ENCODE results near the gene FBXO28.
A peak's percentile ranks its signal among the peaks of the same experiment; 100 is the strongest.

FBXO28 gene

DNA sequence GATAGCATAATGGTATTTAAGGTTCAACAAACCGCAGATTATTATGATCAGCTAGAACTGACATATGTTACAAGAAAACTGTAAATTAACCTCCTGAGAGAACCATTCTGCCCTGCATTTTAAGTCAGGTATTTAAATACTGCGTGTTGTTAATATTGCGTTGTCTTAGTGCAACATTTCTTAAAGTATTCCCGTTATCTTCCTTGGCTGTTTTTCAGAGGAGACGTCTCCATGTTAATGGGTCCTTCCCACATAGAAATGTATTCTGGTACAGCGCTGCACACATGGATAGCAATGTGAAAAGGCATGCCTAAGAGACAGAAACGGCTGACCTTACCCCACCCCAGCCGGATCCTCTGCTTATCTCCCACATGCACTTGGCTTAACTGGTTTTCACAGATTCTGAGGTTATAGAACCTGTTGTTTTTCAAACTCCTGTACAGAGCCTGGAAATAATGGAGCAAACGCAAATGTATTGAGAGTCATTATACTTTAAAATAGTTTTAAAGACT lies 46.3 kb downstream of the FBXO28 start:
- no peak for DNase-seq

DNA sequence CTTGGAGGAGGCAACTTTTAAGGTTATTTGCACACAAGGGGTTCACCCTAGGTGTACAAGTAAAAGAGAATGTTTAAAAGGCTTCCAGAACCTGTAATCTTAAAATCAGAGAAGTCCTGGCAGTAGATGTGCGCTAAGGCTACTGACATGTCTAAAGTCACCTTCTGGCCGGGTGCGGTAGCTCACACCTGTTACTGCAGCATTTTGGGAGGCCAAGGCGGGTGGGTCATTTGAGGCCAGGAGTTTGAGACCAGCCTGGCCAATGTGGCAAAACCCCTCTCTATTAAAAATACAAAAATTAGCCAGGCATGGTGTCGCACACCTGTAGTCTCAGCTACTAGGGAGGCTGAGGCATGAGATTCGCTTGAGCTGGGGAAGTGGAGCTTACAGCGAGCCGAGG lies 48.9 kb downstream of the FBXO28 start:
- DNase-seq: no peak

DNA sequence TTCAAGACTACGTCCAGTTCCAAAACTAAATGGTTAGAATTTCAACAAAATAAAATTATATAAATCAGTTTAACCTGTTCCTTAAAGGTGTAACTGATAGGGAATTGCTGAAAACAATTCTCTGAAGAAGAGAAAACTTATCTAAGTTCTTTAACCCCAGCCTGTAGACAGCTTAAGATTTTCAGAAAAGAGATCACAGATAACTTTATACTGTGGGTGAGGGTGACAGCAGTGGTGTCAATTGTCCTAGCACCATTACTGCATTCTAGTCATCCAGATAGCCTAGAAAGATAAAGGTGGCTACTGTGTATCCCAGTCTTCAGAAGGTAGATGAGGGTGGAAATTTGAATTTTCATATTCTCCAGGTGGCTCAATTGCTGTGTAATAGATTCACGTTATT lies 49.4 kb downstream of the FBXO28 start:
- no peak for DNase-seq

DNA sequence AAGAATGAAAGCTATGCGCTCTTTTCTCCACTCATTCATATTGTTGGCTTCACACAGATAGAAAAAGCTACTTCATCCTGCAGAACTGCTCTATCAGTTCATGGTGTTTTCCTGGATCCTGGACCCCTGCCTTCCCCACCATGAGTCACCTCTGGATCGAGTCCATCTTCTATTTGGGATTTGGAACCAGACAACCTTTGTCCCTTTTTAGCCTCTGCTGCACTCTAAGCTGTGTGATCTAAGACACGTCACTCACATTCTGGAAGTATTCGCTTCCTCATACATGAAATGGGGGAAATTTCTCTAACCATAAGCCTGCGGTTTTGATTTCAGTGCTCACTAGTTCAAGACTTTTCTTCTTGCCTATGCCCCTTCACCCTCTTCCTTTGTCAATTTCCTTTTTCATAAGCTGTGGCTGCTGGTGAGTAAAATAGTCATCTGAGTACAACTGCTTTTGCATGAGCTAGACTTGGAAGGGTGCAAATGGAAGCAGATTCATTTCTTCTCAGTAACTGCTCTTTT lies 55.0 kb downstream of the FBXO28 start:
- DNase-seq: peak; percentile 26

DNA sequence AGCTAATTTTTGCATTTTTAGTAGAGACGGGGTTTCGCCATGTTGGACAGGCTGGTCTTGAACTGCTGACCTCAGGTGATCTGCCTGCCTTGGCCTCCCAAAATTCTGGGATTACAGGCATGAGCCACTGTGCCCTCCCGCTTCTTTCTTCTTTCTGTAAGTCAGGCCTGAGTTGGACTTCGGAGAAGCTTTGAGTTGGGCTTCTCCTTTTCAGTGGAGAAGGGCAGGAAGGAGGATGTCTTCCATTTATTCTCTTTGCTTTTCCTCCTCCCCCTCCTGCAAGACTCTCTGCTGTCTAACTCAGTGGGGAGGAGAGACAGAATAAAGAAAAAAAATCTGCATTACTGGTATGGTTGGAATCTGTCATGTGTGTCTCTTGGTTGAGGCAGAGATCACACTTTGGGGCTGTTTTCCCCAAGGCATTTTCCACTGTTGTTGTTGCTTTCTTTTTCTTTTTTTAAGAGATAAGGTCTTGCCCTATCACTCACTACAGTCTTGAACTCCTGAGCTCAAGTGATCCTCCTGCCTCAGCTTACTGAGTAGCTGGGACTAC lies 55.9 kb downstream of the FBXO28 start:
- no peak for DNase-seq

DNA sequence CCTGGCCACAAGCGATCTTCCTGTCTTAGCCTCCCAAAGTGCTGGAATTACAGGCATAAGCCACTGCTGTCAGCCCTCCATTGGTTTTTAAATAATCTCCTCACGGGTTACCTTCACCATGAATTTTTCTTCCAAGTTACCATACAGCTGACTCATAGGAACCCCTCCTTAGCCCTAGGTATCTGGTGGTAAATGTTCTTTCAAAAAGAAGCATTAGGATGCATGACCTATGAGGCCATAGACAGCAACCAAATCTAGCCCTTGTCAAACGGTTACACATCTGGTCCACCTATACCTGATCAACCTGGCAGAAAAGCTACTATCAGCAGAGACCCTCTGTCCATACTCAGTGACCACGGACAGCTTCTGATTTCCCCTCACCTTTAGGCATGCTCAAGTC lies 56.4 kb downstream of the FBXO28 start:
- no peak for DNase-seq

DNA sequence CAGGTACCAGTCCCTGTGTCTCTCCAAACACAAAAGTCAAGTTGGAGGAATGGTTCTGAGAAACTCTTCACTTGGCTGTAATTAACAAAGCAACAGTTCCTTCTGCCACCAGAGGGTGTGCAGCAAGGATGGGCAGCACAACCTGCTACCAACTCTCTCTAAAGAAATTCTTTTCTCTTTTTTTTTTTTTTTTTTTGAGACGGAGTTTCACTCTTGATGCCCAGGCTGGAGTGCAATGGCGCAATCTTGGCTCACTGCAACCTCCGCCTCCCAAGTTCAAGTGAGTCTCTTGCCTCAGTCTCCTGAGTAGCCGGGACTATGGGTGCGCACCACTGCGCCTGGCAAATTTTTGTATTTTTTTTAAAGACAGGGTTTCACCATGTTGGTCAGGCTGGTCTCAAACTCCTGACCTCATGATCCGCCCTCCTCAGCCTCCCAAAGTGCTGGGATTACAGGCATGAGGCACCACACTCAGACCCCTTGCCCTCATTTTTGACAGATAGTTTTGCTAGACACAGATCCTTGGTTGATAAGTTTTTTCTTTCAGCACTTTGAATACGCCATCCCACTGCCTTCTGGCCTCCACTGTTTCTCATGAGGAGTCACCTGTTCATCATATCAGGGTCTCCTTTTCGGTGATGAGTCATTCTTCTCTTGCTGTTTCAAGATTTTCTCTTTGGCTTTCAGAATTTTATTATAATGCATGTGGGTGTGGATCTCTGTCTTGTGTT lies 57.0 kb downstream of the FBXO28 start:
- peak; percentile 52 for DNase-seq

DNA sequence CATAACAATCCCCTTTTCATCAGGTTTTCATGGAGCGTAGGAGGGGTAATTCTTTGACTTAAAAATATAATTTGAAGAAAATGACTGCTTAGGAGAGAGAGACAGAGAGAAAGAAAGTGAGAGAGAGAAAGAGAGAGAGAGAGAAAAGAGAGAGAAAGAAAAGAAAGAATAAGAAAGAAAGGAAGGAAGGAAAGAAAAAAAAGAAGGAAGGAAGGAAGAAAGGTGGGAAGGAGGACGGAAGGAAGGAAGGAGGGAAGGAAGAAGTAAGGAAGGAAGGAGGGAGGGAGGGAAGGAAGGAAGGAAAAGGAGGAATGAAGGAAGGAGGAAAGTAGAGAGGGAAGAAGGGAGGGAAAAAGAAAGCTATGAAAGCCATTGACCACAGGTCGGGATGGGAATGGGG lies 58.3 kb downstream of the FBXO28 start:
- DNase-seq: no peak

DNA sequence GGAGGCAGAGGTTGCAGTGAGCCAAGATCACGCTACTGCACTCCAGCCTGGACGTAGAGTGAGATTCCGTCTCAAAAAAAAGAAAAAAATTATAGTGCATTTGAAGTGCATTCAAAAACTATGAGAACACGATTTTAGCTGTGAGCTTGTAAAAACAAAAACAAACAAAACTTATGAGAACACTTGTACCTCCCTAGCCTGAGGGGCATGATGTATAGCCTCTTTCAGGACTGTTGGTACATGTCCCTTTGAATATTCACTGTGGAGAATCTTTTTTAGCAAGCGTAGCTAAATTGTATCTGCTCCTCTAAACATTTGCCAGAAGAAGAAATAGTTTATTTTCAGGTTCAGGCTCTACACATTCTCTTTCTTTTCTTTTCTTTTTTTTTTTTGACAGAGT lies 59.6 kb downstream of the FBXO28 start:
- DNase-seq: no peak

DNA sequence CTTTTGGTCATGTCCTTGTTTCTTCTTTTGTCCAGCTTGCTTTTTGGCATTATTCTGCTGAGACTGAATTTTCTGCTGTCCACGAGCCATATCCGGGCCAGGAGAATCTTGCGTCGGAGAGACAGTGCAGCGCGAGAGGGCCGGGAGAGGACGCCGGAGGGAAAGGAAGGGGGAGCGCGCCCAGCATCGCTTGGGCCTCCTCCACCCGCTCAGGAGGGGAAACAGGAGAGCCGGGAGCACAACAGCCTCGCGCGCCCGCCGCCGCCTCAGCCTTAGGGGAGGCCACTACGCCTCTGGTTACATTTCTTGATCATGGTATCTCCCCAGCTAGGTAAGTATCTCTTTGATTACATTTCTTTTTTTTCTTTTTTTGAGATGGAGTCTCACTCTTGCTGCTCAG lies 61.7 kb downstream of the FBXO28 start:
- DNase-seq: peak; percentile 18

DNA sequence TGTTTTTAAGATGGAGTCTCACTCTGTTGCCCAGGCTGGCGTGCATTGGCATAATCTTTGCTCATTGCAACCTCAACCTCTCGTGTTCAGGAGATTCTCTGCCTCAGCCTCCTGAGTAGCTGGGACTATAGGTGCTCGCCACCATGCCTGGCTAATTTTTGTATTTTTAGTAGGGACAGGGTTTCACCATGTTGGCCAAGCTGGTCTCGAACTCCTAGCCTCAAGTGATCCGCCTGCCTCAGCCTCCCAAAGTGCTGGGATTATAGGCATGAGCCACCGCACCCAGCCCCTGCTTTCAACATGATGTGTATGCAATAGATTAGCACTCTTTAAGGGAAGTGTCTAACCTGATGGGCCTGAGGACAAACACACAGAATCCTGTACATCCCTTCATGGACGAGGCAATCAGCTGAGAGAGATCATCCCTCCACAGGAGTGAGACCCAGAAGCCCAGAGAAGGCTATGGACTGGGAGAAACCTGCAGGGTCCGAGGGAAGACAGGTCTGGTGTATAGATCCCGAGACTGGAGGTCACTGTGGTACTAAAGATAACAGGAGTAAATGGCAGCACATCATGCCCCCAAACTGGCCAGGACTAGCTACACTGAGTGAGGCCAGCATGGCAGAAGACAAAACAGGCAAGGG lies 63.6 kb downstream of the FBXO28 start:
- DNase-seq: no peak

DNA sequence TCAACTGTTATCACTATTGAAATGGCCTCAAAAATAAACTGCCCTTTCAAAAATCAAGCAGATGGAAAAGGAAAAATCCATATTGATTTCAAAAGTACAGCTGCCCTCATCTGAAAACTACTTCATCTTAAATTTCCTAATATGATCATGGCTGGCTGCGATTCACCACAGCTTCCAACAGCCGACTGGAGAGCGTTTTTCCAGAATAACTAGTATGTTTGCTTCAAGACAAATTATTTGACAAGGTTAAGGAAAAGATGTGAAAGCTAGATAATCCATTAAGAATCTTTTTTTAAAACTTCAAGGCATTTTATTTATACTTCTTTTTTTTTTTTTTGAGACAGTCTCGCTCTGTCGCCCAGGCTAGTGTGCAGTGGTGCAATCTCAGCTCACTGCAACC lies 65.0 kb downstream of the FBXO28 start:
- no peak for DNase-seq

DNA sequence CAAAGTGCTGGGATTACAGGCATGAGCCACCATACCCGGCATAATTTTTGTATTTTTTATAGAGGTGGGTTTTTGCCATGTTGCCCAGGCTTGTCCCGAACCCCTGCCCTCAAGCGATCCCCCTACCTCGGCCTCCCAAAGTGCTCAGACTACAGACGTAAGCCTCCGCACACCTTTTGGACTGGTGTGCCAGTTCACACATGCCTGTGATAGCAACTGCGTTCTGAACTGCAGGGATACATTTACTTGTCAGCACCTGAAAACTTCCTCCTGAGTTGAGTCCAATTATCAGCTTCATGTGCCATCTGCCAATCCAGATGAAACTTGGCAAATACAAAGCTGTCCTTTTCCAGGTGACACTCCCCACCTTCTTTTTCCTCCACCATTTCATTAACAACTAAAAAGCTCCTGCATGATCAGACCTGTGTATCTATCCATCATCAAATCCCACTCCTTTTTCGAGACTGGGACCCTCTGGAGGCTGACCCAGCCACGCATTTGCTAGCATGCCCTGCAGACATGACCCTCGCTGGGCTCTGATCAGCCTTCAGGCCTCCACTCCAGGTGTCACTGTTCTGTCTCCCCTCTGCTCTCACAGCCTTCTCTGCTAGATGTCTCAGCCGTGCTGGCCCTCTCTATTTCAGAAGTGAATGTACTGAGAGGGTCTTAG lies 67.0 kb downstream of the FBXO28 start:
- no peak for DNase-seq

DNA sequence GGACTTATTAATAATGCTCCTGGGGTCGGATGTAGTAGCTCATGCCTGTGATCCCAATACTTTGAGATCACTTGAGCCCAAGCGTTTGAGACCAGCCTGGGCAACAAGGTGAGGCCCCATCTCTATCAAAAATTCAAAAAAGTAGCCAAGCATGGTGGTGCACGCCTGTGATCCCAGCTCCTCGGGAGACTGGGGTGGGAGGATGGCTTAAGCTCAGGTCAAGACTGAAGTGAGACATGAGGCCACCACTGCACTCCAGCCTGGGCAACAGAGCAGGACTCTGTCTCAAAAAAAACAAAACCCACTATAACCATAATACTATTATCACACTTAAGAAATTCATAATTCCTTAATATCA lies 67.5 kb downstream of the FBXO28 start:
- no peak for DNase-seq

DNA sequence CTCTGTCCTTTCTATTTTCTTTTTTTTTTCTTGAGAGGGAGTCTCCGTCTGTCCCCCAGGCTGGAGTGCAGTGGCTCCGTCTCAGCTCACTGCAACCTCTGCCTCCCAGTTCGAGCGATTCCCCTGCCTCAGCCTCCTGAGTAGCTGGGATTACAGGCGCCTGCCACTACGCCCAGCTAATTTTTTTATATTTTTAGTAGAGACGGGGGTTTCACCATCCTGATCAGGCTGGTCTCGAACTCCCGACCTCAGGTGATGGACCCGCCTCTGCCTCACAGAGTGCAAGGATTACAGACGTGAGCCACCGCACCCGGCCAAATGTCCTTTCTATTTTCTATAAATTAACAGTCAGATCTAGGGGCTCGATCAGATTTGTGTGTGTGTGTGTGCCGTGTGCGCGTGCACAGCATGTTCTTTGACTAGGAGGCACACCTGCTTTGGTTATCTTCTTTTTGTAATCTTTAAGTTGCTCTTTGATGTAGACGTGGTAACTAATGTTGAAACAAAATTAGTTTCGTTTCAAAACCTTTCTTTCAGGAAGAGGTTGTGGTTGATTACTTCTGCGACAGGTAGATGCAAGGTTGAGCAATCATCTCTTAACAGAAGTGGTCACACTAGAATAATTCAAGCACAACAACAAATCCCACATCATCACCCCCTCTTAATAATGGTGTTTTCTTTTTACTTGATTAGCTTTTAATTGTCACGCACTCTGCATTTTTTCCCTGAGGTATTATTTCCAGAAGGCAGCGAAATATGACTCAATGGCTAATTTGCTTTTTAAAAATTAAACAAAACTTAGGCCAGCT lies 68.3 kb downstream of the FBXO28 start:
- peak; percentile 63 for DNase-seq

DNA sequence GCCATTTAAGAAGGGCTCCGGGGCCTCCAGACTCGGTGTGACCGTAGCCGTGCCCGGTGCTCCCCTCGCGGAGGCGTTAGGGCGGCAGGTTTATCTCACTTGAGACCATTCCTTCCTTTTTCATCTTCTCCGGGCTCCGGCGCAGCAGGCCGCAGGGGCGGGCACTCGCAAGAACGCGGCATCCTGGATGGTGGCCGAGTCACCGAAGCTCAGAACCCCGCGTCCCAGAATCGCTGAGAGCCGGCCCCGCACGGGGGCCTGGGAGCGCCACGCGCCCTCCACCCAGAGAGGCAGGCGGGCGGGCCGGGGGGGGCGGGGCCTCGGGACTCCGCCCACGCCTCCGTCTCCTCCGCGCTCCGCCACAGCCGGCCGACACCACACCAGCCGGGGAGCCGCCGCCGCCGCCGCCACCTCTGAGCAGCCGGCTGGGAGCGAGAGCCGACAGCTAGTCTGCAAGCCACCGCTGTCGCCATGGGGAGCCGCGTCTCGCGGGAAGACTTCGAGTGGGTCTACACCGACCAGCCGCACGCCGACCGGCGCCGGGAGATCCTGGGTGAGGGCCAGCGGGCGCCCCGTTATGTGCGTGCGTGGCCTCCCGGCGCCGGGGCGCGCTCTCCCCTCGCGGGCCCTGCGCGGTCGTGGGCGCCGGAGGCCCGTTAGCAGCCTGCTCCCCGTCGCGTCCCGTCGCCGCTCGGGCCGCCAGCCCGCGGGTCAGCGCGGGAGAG lies 69.1 kb downstream of the FBXO28 start, which contains the start of gene DEGS1:
TSS of gene DEGS1 (plus strand) at position 375 of the 725 bp plus-strand sequence. CDS start at position 472, 97 bp downstream.
- peak; percentile 89 for DNase-seq

DNA sequence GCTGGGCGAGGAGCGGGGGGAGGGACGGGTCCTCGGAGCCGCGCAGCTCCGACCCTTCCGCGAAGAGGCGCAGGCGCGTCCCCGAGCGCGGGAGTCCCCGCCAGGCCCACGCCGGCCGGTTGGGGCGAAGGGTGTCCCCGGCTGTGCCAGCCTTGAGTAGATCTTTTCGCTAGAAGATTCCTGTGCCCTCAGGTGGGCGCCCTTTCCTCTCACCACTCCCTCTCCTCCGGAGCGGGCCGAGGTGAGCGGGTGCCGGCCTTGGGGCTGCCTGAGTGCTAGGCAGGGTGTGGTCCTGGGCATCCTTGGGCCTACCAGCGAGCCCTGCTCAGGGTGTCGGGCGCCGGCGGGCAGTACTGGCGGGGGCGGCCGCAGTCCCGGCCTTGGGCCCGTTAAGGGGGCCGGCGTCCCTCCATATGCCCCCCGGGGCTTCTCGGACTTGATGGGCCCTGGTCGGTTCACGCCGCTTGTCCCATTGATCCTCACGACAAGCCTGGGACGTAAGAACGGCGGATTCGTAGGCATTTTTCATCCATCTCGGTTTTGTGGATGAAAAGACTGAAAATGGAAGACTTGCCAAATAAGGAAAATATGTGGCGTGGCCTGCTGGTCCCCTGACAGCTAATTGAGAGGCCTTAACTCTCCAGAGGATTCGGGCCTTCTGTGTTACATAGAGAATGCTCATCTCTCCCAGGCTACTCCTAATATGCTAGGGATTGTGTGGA lies 69.8 kb downstream of the FBXO28 start:
- peak; percentile 64 for DNase-seq

DNA sequence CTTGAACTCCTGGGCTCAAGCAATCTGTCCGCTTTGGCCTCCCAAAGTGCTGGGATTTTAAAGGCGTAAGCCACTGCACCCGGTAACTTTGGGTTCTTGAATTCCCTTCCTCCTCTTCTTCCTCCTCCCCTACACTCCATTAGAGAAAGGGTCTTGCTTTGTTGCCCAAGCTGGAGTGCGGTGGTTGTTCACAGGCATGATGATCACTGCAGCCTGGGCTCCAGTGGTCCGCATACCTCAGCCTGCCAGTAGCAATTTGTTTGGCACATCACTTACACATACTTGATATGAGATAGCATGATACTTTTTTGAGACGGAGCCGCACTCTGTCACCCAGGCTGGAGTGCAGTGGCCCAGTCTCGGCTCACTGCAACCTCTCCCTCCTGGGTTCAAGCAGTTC lies 71.3 kb downstream of the FBXO28 start:
- no peak for DNase-seq

DNA sequence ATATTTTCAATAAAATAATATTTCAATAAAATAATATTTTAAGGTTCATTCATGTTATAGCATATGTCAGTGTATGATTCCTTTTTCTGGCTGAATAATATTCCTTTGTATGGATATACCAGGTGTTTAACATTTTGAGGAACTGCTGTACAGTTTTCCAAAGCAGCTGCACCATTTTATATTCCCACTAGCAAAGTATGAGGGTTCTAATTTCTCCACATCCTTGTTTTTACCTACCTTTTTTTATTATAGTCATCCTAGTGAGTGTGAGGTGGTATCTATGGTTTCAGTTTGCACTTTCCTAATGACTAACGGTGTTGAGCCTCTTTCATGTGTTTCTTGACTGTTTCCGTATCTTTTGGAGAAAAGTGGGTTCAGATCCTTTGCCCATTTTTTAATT lies 74.4 kb downstream of the FBXO28 start:
- DNase-seq: no peak

DNA sequence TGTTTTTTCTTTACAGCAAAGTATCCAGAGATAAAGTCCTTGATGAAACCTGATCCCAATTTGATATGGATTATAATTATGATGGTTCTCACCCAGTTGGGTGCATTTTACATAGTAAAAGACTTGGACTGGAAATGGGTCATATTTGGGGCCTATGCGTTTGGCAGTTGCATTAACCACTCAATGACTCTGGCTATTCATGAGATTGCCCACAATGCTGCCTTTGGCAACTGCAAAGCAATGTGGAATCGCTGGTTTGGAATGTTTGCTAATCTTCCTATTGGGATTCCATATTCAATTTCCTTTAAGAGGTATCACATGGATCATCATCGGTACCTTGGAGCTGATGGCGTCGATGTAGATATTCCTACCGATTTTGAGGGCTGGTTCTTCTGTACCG lies 75.7 kb downstream of the FBXO28 start:
- no peak for DNase-seq
